A549 (cell line): Measurements from ENCODE around the gene TFPT. TPM values are rescaled to one million over a fixed set of nuclear protein-coding genes. Genes with fewer than 3 reads are reported as not detected.

Experiments
- ATAC-seq, 2 experiments: fragments of 200-7000 bp in 1 of 2; fragments of >200 bp in 1 of 2; cut with Nextera tagmentation in 1 of 2; cut with Tn5 transposase in 1 of 2; 3 replicates each; pipeline versions ENCODE4 v1.8.0 to v1.9.1; 2018 to 2020; ENCODE audit warnings: mild to moderate bottlenecking in 1 of 2, moderate library complexity in 1 of 2
- CTCF ChIA-PET: fragments of 300-600 bp; sonication (Branson Sonifier 250); formaldehyde crosslinking; extraction: SDS; loops from one replicate; lab custom pipeline; 2021; ENCODE audit warnings: antibody characterized with exemption, inconsistent platforms; lab: Yijun Ruan, JAX
- POLR2A ChIA-PET: fragments of 350-600 bp; formaldehyde crosslinking; extraction: SDS; loops from one replicate; lab custom pipeline; 2021; ENCODE audit warnings: antibody characterized with exemption, inconsistent platforms; lab: Yijun Ruan, JAX
- DNase-seq, 2 experiments: peaks; one replicate each; pipeline versions ENCODE4 v3.0.0 to v3.0.0-alpha.2; 2011 to 2016; ENCODE audit warnings: low read depth in 1 of 2, low spot score in 1 of 2
- FAIRE-seq: peaks from 2 replicates; lab custom pipeline; 2011; peaks lifted over from hg19 to GRCh38; lab: Jason Lieb, UNC
- H3K27ac ChIP-seq, 2 experiments: fragments of >200 bp; sonication (Bioruptor Twin); formaldehyde crosslinking; 3 replicates each; pipeline ENCODE4 v1.5.1; 2016 to 2017
- H3K4me1 ChIP-seq: fragments of >200 bp; sonication (Bioruptor Twin); formaldehyde crosslinking; 3 replicates; pipeline ENCODE4 v1.6.1; 2016
- H3K4me2 ChIP-seq: fragments of >200 bp; sonication (Bioruptor Twin); formaldehyde crosslinking; 3 replicates; pipeline ENCODE4 v1.6.1; 2016
- H3K4me3 ChIP-seq: fragments of >200 bp; sonication (Bioruptor Twin); formaldehyde crosslinking; 3 replicates; pipeline ENCODE4 v1.5.1; 2016
- H3K9me3 ChIP-seq: fragments of >200 bp; sonication (Bioruptor Twin); formaldehyde crosslinking; 3 replicates; pipeline ENCODE4 v1.6.1; 2016
- CBX2 ChIP-seq: fragments of 200-600 bp; sonication (generic); IDR thresholded peaks from 2 replicates; pipeline ENCODE4 v1.6.1; 2016; ENCODE audit warnings: low read depth, mild to moderate bottlenecking, borderline replicate concordance
- CBX8 ChIP-seq: fragments of 200-600 bp; sonication (generic); IDR thresholded peaks from 2 replicates; pipeline ENCODE4 v1.6.1; 2016
- CHD4 ChIP-seq: fragments of 200-600 bp; sonication (generic); IDR thresholded peaks from 2 replicates; pipeline ENCODE4 v1.6.1; 2016; ENCODE audit warnings: antibody characterized with exemption, mild to moderate bottlenecking, borderline replicate concordance
- CTCF ChIP-seq: fragments of >200 bp; sonication (Bioruptor Twin); formaldehyde crosslinking; IDR thresholded peaks from 3 replicates; pipeline ENCODE4 v1.5.1; 2016
- EHF ChIP-seq: fragments of 250-450 bp; sonication (Bioruptor Pico); IDR thresholded peaks from 2 replicates; pipeline ENCODE4 v1.5.0; 2020; ENCODE audit warnings: mild to moderate bottlenecking
- EHMT2 ChIP-seq: fragments of 200-600 bp; sonication (generic); IDR thresholded peaks from 2 replicates; pipeline ENCODE4 v1.6.1; 2016; ENCODE audit warnings: antibody characterized with exemption, low read depth, mild to moderate bottlenecking, moderate library complexity
- EP300 ChIP-seq, 2 experiments: fragments of >200 bp; sonication (Bioruptor Twin); formaldehyde crosslinking; IDR thresholded peaks; 2 replicates in 1 of 2; 3 replicates in 1 of 2; pipeline ENCODE4 v1.6.1; 2016 to 2017
- ESRRA ChIP-seq: fragments of 150-350 bp; IDR thresholded peaks from 2 replicates; pipeline ENCODE4 v1.6.1; 2014; ENCODE audit warnings: mild to moderate bottlenecking, low read length, borderline replicate concordance
- HEYL ChIP-seq: fragments of 250-450 bp; sonication (Bioruptor Pico); IDR thresholded peaks from 2 replicates; pipeline ENCODE4 v1.8.0; 2021; ENCODE audit warnings: mild to moderate bottlenecking, moderate library complexity
- HOXB13 ChIP-seq: fragments of 250-450 bp; sonication (Bioruptor Pico); IDR thresholded peaks from 2 replicates; pipeline ENCODE4 v1.5.0; 2020; ENCODE audit warnings: low read depth, mild to moderate bottlenecking, moderate library complexity
- HOXB5 ChIP-seq: fragments of 250-450 bp; sonication (Bioruptor Pico); IDR thresholded peaks from 2 replicates; pipeline ENCODE4 v1.5.0; 2020; ENCODE audit warnings: mild to moderate bottlenecking, moderate library complexity
- KDM5A ChIP-seq: fragments of 200-600 bp; sonication (generic); IDR thresholded peaks from 2 replicates; pipeline ENCODE4 v1.6.1; 2016; ENCODE audit warnings: antibody characterized with exemption, mild to moderate bottlenecking
- MAZ ChIP-seq: fragments of 150-350 bp; IDR thresholded peaks from 2 replicates; pipeline ENCODE4 v1.6.1; 2014; ENCODE audit warnings: antibody characterized with exemption, low read depth, low read length, borderline replicate concordance
- MYC ChIP-seq: IDR thresholded peaks from 2 replicates; pipeline ENCODE4 v1.6.1; 2012; ENCODE audit warnings: mild to moderate bottlenecking, inconsistent platforms, low read length, improper control_type of control experiment, borderline replicate concordance
- NFE2L2 ChIP-seq: fragments of 150-350 bp; conservative IDR thresholded peaks from 2 replicates; pipeline ENCODE4 v1.6.1; 2014; ENCODE audit warnings: low read length
- NR3C1 ChIP-seq: fragments of >200 bp; sonication (Bioruptor Twin); formaldehyde crosslinking; IDR thresholded peaks from 3 replicates; pipeline ENCODE4 v1.6.1; 2017
- PHF8 ChIP-seq: fragments of 200-600 bp; sonication (generic); IDR thresholded peaks from 2 replicates; pipeline ENCODE4 v1.6.1; 2016; ENCODE audit warnings: low read depth, mild to moderate bottlenecking, antibody characterized with exemption, moderate library complexity, borderline replicate concordance
- POLR2A ChIP-seq: IDR thresholded peaks from 2 replicates; pipeline ENCODE4 v1.6.1; 2012; ENCODE audit warnings: mild to moderate bottlenecking, low read length
- RCOR1 ChIP-seq: fragments of 150-350 bp; IDR thresholded peaks from 2 replicates; pipeline ENCODE4 v1.6.1; 2014; ENCODE audit warnings: antibody characterized with exemption, low read length, low read depth
- RFX5 ChIP-seq: fragments of 450-650 bp; IDR thresholded peaks from 2 replicates; pipeline ENCODE4 v1.7.1; 2014; ENCODE audit warnings: antibody characterized with exemption, mild to moderate bottlenecking, moderate library complexity
- USF2 ChIP-seq: fragments of 450-650 bp; IDR thresholded peaks from 2 replicates; pipeline ENCODE4 v1.6.1; 2014; ENCODE audit warnings: antibody characterized with exemption
- ZFP36 ChIP-seq: fragments of 450-650 bp; IDR thresholded peaks from 2 replicates; pipeline ENCODE4 v1.6.1; 2014; ENCODE audit warnings: borderline replicate concordance; ENCODE audit not compliant: partially characterized antibody
- ZNF302 ChIP-seq: fragments of 250-450 bp; sonication (Bioruptor Pico); IDR thresholded peaks from 2 replicates; pipeline ENCODE4 v1.9.0; 2021; ENCODE audit warnings: inconsistent platforms, mild to moderate bottlenecking, moderate library complexity
- ZSCAN20 ChIP-seq: fragments of 250-450 bp; sonication (Bioruptor Pico); IDR thresholded peaks from 2 replicates; pipeline ENCODE4 v1.8.0; 2022; ENCODE audit warnings: mild to moderate bottlenecking, moderate library complexity
- WGBS: methylation state at CpG from one replicate; pipeline ENCODE4 v1.1.6; 2017; ENCODE audit errors: missing lambda C conversion rate; 5-methylcytosine and 5-hydroxymethylcytosine counted together
- polyA plus RNA-seq, 4 experiments: library from polyadenylated mRNA; depleted of rRNA in 3 of 4; stranded (reverse); fragments of >200 nt; fragmentation: RNase III in 1 of 4; extraction: RNeasy Plus Mini Kit Qiagen cat#74134 plus additional on column Dnase treatment in 1 of 4; gene quantifications; 2 replicates in 3 of 4; 3 replicates in 1 of 4; pipeline ENCODE4 v1.2.3, GENCODE V29; 2011 to 2017
- TF ChIP-seq, protein P1 (sequence below): fragments of 250-450 bp; sonication (Bioruptor Pico); IDR thresholded peaks from 2 replicates; pipeline ENCODE4 v1.5.0; 2021; ENCODE audit warnings: mild to moderate bottlenecking, moderate library complexity, borderline replicate concordance
- TF ChIP-seq, protein P2 (sequence below): IDR thresholded peaks from 2 replicates; pipeline ENCODE4 v1.6.1; 2012; ENCODE audit warnings: low read depth, borderline replicate concordance

Gene TFPT
- polyA plus RNA-seq, 2 of the 4 experiments (the other 2 are of a cell fraction) = 16.1 to 26.1 TPM

- no peak for TF ChIP-seq NFE2L2
- TF ChIP-seq, protein P1, sequence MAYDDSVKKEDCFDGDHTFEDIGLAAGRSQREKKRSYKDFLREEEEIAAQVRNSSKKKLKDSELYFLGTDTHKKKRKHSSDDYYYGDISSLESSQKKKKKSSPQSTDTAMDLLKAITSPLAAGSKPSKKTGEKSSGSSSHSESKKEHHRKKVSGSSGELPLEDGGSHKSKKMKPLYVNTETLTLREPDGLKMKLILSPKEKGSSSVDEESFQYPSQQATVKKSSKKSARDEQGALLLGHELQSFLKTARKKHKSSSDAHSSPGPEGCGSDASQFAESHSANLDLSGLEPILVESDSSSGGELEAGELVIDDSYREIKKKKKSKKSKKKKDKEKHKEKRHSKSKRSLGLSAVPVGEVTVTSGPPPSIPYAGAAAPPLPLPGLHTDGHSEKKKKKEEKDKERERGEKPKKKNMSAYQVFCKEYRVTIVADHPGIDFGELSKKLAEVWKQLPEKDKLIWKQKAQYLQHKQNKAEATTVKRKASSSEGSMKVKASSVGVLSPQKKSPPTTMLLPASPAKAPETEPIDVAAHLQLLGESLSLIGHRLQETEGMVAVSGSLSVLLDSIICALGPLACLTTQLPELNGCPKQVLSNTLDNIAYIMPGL (CRISPR knock-in tag) = no peak
Measured at GRCh38 chr19:54094426-54095000, 20.9 kb downstream of the TFPT start (continued).

GRCh38 chr19:54084410-54084809, 31.0 kb downstream of the TFPT start:
- ATAC-seq = no peak
- Histone ChIP-seq H3K9me3 (peaks cover 40% of the 10 kb centered on the region), H3K4me1 (no peaks in the 10 kb centered on the region), H3K27ac (no peak overlapping the region), H3K4me2 (no peak overlapping the region), H3K4me3 (no peak overlapping the region)
- no peak for FAIRE-seq
- no peak for DNase-seq
- POLR2A ChIA-PET = no interaction called here
- CTCF ChIA-PET = interaction anchor here (1.0 to 2.5 kb wide), 5 partner anchors 11 to 276 kb away, joined by 3 to 8 read pairs (median 4); no protein-coding TSS in a partner anchor
- TF ChIP-seq EHMT2 (no peak), EHF (CRISPR knock-in tag) (no peak), RCOR1 (no peak), NR3C1 (no peak), HOXB5 (CRISPR knock-in tag) (no peak), USF2 (no peak), RFX5 (no peak), MYC (no peak), ZFP36 (no peak), CTCF (no peak), EP300 (IDR thresholded peaks at IDR 0.05) (no peak), HEYL (CRISPR knock-in tag) (no peak), KDM5A (no peak), CBX2 (no peak), CHD4 (no peak)
- TF ChIP-seq, protein P1 (CRISPR knock-in tag) = no peak
- 10% methylated on average over 3 of the region's 3 CpGs for WGBS

GRCh38 chr19:54081032-54081431, 34.4 kb downstream of the TFPT start, which contains the start of gene TARM1:
TARM1 (minus strand) TSS chr19:54081365; CDS start chr19:54081340, 25 bp downstream.
- H3K4me2 ChIP-seq = no peak within 1 kb of the TSS
- H3K4me3 ChIP-seq = no peak within 1 kb of the TSS
- H3K9me3 ChIP-seq = peaks cover 42% of the 10 kb centered on the region
- DNase-seq = no peak
- WGBS = 37% methylated on average over 7 of the region's 7 CpGs
- TF ChIP-seq HOXB5 (CRISPR knock-in tag) (no peak), POLR2A (no peak), NR3C1 (no peak), ZSCAN20 (CRISPR knock-in tag) (no peak), HOXB13 (CRISPR knock-in tag) (no peak), MAZ (no peak), PHF8 (no peak), ZNF302 (CRISPR knock-in tag) (no peak), ESRRA (no peak), USF2 (no peak), CBX8 (no peak), CHD4 (no peak)
- TF ChIP-seq, protein P2, sequence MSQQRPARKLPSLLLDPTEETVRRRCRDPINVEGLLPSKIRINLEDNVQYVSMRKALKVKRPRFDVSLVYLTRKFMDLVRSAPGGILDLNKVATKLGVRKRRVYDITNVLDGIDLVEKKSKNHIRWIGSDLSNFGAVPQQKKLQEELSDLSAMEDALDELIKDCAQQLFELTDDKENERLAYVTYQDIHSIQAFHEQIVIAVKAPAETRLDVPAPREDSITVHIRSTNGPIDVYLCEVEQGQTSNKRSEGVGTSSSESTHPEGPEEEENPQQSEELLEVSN = no peak
- POLR2A ChIA-PET = no interaction called here
- H3K4me1 ChIP-seq = no peaks in the 10 kb centered on the region
- FAIRE-seq = no peak
- peak in 1 of 2 experiments; percentile 32; a peak in 2 of 6 replicates for ATAC-seq
- H3K27ac ChIP-seq = no peak within 1 kb of the TSS
- CTCF ChIA-PET = no interaction called here
